Testis (tissue), 3 donors: ENCODE results near the gene GTF3C2. TPM values are rescaled to one million over a fixed set of nuclear protein-coding genes. Genes with fewer than 3 reads are reported as not detected.

ENCODE experiments used
- DNase-seq: peaks from one replicate; pipeline ENCODE4 v3.0.0-alpha.2; 2019
- H3K27ac ChIP-seq, 2 donors: fragments of 200-600 bp; sonication (generic); one replicate each; pipeline ENCODE4 v1.5.1; 2019
- H3K27me3 ChIP-seq: fragments of 200-600 bp; sonication (generic); one replicate; pipeline ENCODE4 v1.5.1; 2019
- H3K36me3 ChIP-seq: fragments of 200-600 bp; sonication (generic); one replicate; pipeline ENCODE4 v1.5.1; 2017; ENCODE audit warnings: low read depth; ENCODE audit errors: missing control alignments
- H3K4me1 ChIP-seq: fragments of 200-600 bp; sonication (generic); one replicate; pipeline ENCODE4 v1.5.1; 2019
- H3K4me3 ChIP-seq, 2 donors: fragments of 200-600 bp; sonication (generic); one replicate each; pipeline ENCODE4 v1.5.1; 2017 to 2019
- H3K9me3 ChIP-seq: fragments of 200-600 bp; sonication (generic); one replicate; pipeline ENCODE4 v1.5.1; 2017
- POLR2A ChIP-seq: fragments of 450-650 bp; IDR thresholded peaks from one replicate; pipeline ENCODE4 v1.6.1; 2017; ENCODE audit warnings: antibody characterized with exemption, mild to moderate bottlenecking, moderate library complexity
- WGBS, 2 donors: methylation state at CpG; one replicate each; pipeline ENCODE4 v1.1.5; 2018; 5-methylcytosine and 5-hydroxymethylcytosine counted together
- intact Hi-C: fragments of 100-400 bp; cut with DNase I; formaldehyde crosslinking; loops from one replicate; pipeline ENCODE4 v1.15.1; 2023; ENCODE audit warnings: low total_unique reads
- polyA plus RNA-seq: library from polyadenylated mRNA; stranded (reverse); fragments of 350-450 nt; fragmentation: Illumina TruSeq; extraction: RNeasy Lipid Tissue Mini Kit (QIAGEN cat#74804); gene quantifications from one replicate; pipeline ENCODE4 v1.2.3, GENCODE V29; 2014; ENCODE audit warnings: low read depth, low replicate concordance; ENCODE audit not compliant: insufficient read depth
- total RNA-seq, 2 donors: library from RNA; depleted of rRNA; stranded (reverse); fragments of >200 nt; gene quantifications; one replicate each; pipeline ENCODE4 v1.2.3, GENCODE V29; 2016
- TF ChIP-seq, protein P1 (sequence below), 3 experiments: fragments of 450-650 bp in 2 of 3; fragments of 200-600 bp in 1 of 3; sonication (generic) in 1 of 3; IDR thresholded peaks; one replicate each; pipeline ENCODE4 v1.5.1; 2016 to 2019; ENCODE audit warnings: antibody characterized with exemption in 3 of 3, mild to moderate bottlenecking in 2 of 3, moderate library complexity in 1 of 3

The GTF3C2 gene
- total and polyA plus RNA-seq, 3 donors from 2014 or later: 55.1 to 91.3 (median 72.6) TPM

DNA sequence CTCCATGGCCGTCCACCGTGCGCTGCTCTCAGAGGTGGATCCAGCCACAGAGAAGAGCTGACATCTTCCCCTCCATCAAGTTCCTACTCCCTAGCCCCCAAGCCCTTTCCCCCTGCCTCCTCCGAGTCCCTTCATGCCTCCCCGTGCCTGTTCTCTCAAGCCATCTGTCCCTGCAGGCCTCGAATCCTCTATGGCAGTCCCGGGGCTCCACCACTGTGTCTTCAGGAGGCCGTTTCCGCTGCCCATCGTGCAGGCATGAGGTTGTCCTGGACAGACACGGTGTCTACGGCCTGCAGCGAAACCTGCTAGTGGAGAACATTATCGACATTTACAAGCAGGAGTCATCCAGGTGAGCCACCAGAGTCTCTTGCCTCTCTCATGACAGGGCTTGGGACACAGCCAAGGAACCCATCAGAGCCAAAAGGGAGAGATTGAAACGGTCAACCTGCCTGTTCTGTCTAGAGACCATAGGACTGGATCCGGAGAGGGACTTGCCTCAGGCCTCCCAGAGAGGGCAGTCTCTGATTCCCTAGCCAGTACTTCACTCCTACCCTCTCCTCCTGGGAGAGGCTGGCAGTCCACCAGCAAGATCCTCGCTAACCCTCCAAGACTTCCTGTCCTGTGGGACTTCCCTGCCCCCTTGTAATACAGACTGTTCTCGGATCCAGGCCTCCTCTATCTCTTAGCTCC is 58.0 kb downstream of the GTF3C2 start:
- Histone ChIP-seq H3K9me3 (no peaks in the 10 kb centered on the region), H3K27ac (no peak overlapping the region), H3K4me1 (no peaks in the 10 kb centered on the region), H3K36me3 (no peaks in the 10 kb centered on the region), H3K4me3 (no peak overlapping the region), H3K27me3 (no peaks in the 10 kb centered on the region)
- TF ChIP-seq, protein P1, sequence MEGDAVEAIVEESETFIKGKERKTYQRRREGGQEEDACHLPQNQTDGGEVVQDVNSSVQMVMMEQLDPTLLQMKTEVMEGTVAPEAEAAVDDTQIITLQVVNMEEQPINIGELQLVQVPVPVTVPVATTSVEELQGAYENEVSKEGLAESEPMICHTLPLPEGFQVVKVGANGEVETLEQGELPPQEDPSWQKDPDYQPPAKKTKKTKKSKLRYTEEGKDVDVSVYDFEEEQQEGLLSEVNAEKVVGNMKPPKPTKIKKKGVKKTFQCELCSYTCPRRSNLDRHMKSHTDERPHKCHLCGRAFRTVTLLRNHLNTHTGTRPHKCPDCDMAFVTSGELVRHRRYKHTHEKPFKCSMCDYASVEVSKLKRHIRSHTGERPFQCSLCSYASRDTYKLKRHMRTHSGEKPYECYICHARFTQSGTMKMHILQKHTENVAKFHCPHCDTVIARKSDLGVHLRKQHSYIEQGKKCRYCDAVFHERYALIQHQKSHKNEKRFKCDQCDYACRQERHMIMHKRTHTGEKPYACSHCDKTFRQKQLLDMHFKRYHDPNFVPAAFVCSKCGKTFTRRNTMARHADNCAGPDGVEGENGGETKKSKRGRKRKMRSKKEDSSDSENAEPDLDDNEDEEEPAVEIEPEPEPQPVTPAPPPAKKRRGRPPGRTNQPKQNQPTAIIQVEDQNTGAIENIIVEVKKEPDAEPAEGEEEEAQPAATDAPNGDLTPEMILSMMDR (IDR thresholded peaks at IDR 0.05): no peak
- TF ChIP-seq POLR2A: no peak
- DNase-seq: no peak
- WGBS, 2 donors: 84 to 88% methylated on average over 14 to 18 of the region's 18 CpGs
- intact Hi-C loops: no loop called here

DNA sequence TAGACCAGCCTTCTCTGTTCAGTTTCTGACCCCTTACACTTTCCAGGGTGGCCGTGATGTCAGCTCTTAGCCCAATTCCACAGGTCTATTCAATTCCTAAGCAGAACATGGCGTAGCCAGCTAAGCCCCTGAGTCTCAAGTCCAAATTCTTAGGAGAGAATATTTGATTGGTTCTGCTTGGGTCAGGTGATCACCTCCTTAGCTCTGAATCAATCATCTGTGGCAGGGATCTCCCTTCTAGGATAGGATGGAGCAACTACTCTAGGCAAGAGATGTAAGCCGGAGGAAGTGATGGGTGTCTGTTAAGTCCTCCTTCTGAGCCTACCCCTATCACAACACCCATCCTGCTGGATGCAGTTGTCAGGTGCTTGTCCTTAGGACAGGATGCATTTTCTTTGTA is 59.4 kb downstream of the GTF3C2 start:
- H3K27ac ChIP-seq: no peak overlapping the region
- intact Hi-C loops: no loop called here
- DNase-seq: no peak
- TF ChIP-seq, protein P1 (IDR thresholded peaks at IDR 0.05): no peak
- no peak for TF ChIP-seq POLR2A
- WGBS, 2 donors: 89 to 90% methylated on average over 3 of the region's 3 CpGs
- no peak overlapping the region for H3K4me3 ChIP-seq
- no peaks in the 10 kb centered on the region for H3K27me3 ChIP-seq
- H3K9me3 ChIP-seq: no peaks in the 10 kb centered on the region
- no peaks in the 10 kb centered on the region for H3K4me1 ChIP-seq
- no peaks in the 10 kb centered on the region for H3K36me3 ChIP-seq

DNA sequence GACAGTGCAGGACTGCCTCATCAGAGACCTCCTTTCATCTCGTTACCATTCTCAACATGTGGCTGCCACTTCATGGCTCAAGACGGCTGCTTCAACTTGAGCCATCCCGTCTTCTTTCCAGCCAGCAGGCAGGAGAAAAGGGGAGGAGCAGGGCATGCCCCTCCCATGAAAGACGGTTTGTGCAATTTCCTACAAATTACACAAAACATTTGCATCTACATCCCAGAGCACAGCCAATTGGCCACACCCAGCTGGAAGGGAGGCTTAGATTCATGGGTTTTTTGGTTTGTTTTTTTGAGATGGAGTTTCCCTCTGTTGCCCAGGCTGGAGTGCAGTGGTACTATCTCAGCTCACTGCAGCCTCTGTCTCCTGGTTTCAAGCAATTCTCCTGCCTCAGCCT is 60.1 kb downstream of the GTF3C2 start:
- Histone ChIP-seq H3K36me3 (no peaks in the 10 kb centered on the region), H3K9me3 (no peaks in the 10 kb centered on the region), H3K4me1 (no peaks in the 10 kb centered on the region), H3K27ac (no peak overlapping the region), H3K27me3 (no peaks in the 10 kb centered on the region), H3K4me3 (no peak overlapping the region)
- no peak for DNase-seq
- TF ChIP-seq, protein P1 (IDR thresholded peaks at IDR 0.05): no peak
- no peak for TF ChIP-seq POLR2A
- 71% methylated on average over 4 of the region's 4 CpGs for WGBS, 2 donors
- intact Hi-C loops: no loop called here

DNA sequence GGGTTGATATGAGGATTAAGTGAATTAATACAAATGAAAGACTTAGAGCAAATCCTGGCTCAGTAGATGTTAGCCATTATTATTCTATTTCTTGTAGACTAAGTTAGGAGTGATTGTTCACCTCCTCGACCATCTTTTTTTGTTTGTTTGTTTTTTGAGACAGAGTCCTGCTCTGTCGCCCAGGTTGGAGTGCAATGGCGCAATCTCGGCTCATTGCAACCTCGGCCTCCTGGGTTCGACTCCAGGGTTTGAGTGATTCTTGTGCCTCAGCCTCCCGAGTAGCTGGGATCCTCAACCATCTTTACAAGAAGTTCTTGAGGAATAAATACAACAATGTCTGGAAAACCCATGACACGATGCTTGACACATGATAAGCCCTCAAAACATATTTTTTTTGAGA is 61.6 kb downstream of the GTF3C2 start:
- TF ChIP-seq, protein P1 (IDR thresholded peaks at IDR 0.05): no peak
- TF ChIP-seq POLR2A: no peak
- H3K36me3 ChIP-seq: no peaks in the 10 kb centered on the region
- no peaks in the 10 kb centered on the region for H3K27me3 ChIP-seq
- H3K27ac ChIP-seq: no peak overlapping the region
- intact Hi-C loops: no loop called here
- H3K9me3 ChIP-seq: no peaks in the 10 kb centered on the region
- WGBS, 2 donors: 91 to 96% methylated on average over 8 of the region's 8 CpGs
- no peak for DNase-seq
- no peak overlapping the region for H3K4me3 ChIP-seq
- H3K4me1 ChIP-seq: no peaks in the 10 kb centered on the region

DNA sequence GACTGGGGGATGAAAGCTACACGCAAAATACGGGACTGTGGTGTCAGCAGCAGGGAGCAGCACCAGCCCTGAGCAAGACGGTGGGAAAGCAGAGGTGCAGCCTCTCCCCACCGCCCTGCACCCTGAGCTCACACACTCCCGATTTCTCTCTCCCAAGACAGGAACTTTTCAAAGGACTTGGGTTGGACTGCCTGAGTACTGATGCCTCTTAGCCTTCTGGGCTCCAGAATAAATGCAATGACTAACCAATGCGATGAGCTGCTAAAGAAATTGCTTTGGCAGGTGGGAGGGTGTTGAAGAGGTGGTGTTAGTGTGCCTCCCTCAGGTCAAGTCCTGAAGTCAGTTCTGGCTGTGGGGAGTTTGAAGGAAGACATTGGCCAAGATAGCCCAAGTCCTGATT is 64.7 kb downstream of the GTF3C2 start:
- Histone ChIP-seq H3K4me1 (no peaks in the 10 kb centered on the region), H3K9me3 (no peaks in the 10 kb centered on the region), H3K27ac (no peak overlapping the region), H3K36me3 (no peaks in the 10 kb centered on the region), H3K4me3 (no peak overlapping the region), H3K27me3 (no peaks in the 10 kb centered on the region)
- TF ChIP-seq POLR2A: no peak
- TF ChIP-seq, protein P1 (IDR thresholded peaks at IDR 0.05): no peak
- no peak for DNase-seq
- 61 to 73% methylated on average over 6 of the region's 6 CpGs for WGBS, 2 donors
- intact Hi-C loops: no loop called here
